Measurements from ENCODE around the gene BCAS4.

BCAS4 gene

DNA sequence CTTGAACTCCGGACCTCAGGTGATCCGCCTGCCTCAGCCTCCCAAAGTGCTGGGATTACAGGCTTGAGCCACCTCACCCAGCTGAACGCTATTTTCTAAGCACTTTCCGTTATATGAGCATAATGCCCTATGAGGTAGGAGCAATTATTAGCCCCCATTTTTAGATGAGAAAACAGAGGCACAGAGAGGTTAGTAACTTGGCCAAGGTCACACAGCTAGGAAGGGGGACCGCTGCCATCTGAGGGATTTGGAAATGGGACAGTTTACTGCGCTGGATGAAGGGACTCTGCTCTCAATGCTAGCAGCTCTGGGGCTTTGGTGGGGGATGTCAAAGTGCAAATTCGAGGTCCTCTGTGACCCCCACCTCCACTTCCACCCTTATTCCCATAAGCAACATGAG lies 62.5 kb downstream of the BCAS4 start:
- no peak for DNase-seq

DNA sequence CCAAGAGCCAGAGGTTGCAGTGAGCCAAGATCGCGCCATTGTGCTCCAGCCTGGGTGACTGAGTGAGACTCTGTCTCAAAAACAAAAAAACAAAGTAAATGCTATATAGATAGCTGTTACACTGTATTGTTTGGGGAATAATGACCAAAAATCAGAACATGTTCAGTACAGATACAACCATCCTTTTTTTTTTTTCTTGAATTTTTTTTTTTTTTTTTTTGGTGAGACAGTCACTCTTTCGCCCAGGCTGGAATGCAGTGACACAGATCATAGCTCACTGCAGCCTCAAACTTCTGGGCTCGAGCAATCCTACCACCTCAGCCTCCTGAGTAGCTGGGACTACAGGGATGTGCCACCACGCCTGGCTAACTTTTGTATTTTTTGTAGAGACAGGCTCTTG lies 63.7 kb downstream of the BCAS4 start:
- DNase-seq = no peak

GRCh38 chr20:50859161-50859560 lies 64.3 kb downstream of the BCAS4 start:
- no peak for DNase-seq

DNA sequence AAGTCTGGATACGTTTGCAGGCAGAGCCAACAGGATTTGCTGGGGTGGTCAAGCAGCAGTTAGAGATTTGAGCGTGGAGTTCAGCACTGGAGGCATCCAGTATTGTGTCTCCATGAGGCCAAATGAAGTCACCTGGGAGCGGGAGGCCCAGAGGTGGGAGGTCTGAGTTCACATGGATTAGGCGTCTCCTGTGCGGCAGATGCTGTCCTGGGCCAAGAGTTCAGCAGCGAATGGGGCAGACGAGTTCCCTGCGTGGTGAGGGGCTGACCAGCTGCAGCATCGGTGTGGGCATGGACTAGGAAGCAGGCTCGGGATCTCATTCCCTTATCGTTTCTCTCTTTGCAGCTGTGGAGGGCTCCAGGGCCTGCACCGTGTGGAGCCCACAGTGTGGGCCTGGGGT lies 66.2 kb downstream of the BCAS4 start:
- no peak for DNase-seq

GRCh38 chr20:50862546-50862945 lies 67.7 kb downstream of the BCAS4 start:
- no peak for DNase-seq

DNA sequence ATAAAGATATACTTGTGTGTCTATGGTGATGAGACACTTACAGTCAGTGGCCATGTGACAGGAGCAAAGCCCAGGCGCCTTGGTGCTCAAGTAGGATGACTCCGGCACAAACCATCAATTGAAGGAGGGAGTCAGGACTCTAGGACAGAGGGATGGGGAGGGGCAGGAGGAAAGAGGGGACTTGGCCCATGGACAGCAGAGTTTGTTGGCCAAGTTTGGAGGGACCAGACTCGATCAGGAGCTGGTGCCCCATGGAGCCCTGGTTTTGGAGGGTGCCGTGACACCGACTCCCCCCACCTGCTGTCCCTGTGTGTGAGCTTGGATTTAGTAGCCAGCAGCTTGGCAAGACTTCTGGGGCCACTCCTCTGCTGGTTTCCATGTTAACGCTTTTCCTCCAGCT lies 70.3 kb downstream of the BCAS4 start:
- no peak for DNase-seq

DNA sequence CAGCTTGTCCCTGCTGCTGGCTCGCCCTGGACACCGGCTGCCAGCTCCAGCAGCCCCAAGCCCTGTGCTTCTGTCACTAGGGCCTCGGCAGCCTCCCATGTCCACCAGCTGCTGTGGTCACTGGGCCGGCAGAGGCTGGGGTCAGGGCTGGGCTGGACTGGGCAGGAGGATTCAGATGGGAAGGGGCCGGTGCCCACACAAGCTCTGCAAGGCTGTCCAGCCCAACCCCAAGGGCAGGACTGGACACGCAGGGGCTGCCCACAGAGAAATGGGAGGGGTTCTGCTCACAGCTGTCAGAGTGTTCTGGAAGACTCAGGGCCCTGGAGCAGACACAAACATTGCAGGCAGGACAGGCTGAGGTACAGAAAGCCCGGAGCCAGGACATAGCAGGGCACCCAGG lies 70.7 kb downstream of the BCAS4 start:
- DNase-seq = no peak

- no peak for DNase-seq
Measured at GRCh38 chr20:50866036-50866685, 71.3 kb downstream of the BCAS4 start.

DNA sequence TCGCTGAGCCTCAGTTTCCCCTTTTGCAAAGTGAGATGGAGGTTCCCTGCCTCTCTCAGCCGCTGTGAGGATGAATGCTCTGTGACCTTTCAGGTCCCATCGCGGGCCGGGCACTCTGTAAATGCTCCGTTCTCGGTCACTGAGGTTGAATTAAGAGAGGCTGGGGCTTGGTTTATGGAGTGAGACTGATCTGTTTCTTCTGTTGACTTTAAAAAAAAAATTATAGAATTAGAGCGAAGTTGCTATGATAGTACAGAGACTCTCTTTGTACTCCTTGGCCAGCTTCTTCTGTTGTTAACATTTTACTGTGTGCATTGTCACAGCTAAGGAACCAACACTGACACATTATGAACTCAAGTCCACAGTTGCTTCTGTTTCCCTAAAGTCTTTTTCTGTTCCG lies 72.0 kb downstream of the BCAS4 start:
- no peak for DNase-seq

- DNase-seq = no peak
Measured at GRCh38 chr20:50867805-50868204, 72.9 kb downstream of the BCAS4 start.

DNA sequence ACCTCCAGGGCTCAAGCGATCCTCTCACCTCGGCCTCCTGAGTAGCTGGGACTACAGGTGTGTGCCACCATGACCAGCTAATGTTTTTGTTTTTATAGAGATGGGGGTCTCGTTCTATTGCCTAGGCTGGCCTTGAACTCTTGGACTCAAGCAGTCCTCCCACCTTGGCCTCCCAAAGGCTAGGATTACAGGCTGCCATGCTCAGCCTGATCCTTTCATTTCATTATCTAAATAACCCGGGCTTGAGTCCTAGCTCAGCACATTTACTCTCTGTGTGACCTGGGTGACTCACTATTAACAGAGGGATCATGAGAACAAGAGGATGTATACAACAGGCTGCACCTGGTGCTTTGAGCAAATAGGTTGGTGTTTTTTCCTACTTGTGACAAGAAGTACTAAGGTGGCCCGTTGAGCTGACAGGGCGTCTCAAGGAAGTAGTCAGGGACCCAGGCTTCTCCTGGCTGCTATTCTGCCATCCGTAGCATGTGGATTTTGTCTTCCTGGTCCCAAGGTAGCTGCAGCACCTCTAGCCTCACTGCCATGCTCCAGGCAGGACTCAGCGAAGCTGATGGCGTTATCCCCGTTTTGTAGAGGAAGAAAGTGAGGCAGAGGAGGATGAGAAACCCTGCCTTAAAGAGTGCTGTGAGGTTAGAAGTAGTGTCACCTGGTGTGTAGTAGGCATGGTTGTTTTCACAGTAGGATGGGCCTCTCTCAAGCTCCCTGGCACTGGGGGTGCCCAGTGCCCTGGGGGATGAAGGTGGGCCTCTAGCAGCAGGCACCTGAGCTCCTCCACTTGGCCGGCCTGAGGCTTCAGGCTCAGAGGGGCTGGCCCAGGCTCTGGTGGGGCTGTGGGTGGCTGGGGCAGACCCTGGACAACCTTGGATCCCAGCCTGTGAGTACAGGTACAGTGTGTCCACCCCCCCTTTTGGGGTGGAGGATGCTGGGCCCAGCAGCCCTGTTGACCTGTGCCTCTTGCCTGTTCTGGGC lies 73.9 kb downstream of the BCAS4 start:
- DNase-seq = peak; percentile 75

DNA sequence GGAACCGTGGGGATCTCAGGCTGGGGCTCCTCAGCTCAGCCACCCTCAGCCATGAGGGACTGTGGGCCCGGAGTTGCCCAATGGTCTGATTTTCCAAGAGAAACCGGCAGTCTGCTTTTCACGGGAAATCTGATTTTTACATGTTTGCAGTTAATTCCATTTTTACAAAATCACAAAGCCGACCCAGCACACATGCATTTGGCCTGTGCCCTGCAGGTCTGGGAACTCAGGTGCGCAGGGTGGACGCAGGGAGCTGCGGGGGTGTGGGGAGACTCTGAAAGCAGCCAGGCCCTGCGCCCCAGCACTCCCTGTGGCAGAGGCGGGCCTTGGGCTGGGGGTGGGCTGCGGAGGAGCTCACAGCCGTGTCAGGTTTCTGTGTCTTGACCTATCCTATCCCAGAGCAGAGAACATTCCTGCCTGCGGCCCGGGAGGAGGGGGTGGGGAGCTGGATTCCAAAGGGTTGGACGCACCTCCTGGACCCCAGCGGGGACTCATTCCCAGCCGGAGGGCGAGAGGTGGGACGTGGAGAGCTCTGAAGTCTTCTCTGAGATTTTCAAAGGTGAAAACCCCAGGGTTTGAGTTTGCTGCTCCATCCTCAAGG lies 75.8 kb downstream of the BCAS4 start:
- DNase-seq = no peak

- DNase-seq = no peak
Measured at GRCh38 chr20:50872560-50873425, 77.9 kb downstream of the BCAS4 start.

DNA sequence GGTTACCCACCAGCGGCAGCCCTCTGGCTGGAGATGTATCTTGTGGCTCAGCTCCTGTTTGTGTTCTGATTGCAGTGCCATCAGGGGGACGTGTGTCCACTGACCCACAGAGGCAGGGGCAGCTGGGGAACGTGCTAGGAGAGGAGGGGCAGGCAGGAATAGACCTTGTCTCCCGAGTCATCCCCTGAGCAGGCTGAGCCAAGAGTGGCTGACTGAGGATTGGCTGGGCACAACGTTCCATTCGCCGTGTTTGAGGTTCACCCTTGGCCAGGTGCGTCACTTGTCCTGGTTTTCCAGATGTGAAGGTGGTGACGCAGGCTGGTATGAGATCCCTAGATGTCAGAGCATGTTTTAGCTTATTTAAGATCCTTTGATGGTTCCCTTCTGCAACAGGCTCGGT lies 78.7 kb downstream of the BCAS4 start:
- no peak for DNase-seq

DNA sequence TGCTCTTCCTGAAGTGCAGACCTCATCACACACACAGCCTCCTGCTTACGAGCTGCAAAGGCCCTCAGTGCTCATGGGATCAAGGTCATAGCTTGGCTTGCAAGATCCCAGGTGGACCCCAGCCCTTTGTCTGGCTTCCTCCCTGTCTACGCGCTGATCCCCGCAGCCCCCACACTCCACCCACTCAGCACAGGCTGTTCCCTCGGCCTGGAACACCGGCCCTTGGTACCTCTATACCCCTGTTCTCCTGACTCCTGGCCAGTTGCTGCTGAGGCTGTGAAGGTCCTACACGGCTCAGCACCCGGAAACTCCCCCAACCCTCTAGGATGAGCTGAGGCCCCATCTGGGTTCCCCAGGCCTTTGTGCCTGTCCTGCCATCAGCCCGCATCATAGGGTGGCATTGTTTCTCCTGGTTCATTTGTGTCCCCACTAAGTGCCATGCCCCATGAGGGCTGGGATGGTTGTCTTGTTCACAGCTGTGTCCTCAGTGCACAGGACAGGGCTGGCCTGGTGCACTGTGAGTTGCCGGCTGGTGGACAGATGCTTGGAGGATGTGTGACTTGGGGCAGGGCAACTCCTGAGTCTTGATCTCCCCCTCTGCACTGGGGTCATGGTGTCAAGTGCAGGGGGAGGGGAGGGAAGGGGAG lies 79.4 kb downstream of the BCAS4 start:
- no peak for DNase-seq

- DNase-seq = no peak
Measured at GRCh38 chr20:50874758-50875665, 80.2 kb downstream of the BCAS4 start.

DNA sequence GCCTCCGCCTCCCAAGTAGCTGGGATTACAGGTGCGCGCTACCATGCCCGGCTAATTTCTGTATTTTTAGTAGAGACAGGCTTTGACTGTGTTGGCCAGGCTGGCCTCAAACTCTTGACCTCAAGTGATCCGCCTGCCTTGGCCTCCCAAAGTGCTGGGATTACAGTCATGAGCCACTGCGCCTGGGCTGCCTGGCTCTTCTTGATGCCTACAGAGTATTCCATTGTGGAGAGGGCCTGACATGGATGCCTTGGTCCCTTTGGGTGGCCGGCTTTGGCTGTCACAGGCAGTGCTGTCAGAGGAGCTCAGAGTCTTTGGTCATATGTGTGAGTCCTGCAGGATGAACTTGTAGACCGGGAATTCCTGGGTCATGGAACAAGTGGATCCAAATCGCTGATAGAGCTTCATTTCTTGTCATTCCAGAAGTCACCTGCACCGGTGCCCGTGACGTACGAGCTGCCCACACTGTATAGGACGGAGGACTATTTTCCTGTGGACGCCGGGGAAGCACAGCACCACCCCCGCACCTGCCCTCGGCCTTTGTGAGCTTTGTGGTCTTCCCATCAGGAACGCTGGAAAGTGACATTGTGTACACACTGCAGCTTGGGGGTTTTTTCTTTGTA lies 81.3 kb downstream of the BCAS4 start:
- no peak for DNase-seq

GRCh38 chr20:50876816-50877215 lies 82.0 kb downstream of the BCAS4 start:
- DNase-seq = no peak

GRCh38 chr20:50877232-50877743 lies 82.4 kb downstream of the BCAS4 start:
- no peak for DNase-seq
